HG03439 (cell line): ENCODE results near the gene ANKRD22.
"Not testable (repeated sequence)": the region's sequence is repeated elsewhere in the genome, so short reads cannot be mapped to it uniquely, and the experiment has no call there.

Experiments used
- ATAC-seq: cut with Tn5 transposase; IDR thresholded peaks from one replicate; pipeline ENCODE4 v1.9.1; 2021; ENCODE audit warnings: mild to moderate bottlenecking, moderate library complexity; ENCODE audit not compliant: unreplicated experiment

Gene ANKRD22

GRCh38 chr10:88851706-88852105 is at the start of gene ANKRD22:
ANKRD22 (minus strand) TSS chr10:88851844; CDS start chr10:88851607, 237 bp downstream.
- ATAC-seq: no peak

GRCh38 chr10:88899886-88900285 is 48.2 kb upstream of the ANKRD22 start:
- ATAC-seq: no peak

GRCh38 chr10:88898727-88899126 is 47.1 kb upstream of the ANKRD22 start:
- no peak for ATAC-seq

- no peak for ATAC-seq
These were observed 45.6 kb upstream of the ANKRD22 start for GRCh38 chr10:88896994-88897853.

GRCh38 chr10:88896372-88896993 is 44.8 kb upstream of the ANKRD22 start:
- no peak for ATAC-seq

- ATAC-seq: no peak
These were observed 43.6 kb upstream of the ANKRD22 start for GRCh38 chr10:88895250-88895649.

GRCh38 chr10:88893611-88894010 is 42.0 kb upstream of the ANKRD22 start:
- ATAC-seq: no peak

GRCh38 chr10:88892222-88892967 is 40.8 kb upstream of the ANKRD22 start:
- no peak for ATAC-seq

- ATAC-seq: no peak
These were observed 39.2 kb upstream of the ANKRD22 start for GRCh38 chr10:88890681-88891381.

- peak; percentile 58 for ATAC-seq
These were observed 38.1 kb upstream of the ANKRD22 start for GRCh38 chr10:88889559-88890337.

GRCh38 chr10:88888810-88889445 is 37.3 kb upstream of the ANKRD22 start:
- ATAC-seq: no peak

GRCh38 chr10:88886557-88886956 is 34.9 kb upstream of the ANKRD22 start:
- peak; percentile 44 for ATAC-seq

GRCh38 chr10:88883448-88883809 is 31.8 kb upstream of the ANKRD22 start:
- ATAC-seq: no peak

GRCh38 chr10:88882646-88883447 is 31.2 kb upstream of the ANKRD22 start:
- ATAC-seq: not testable (repeated sequence)

- ATAC-seq: no peak
These were observed 30.4 kb upstream of the ANKRD22 start for GRCh38 chr10:88881922-88882645.

- no peak for ATAC-seq
These were observed 29.7 kb upstream of the ANKRD22 start for GRCh38 chr10:88881320-88881719.

- peak; percentile 72 for ATAC-seq
These were observed 28.8 kb upstream of the ANKRD22 start for GRCh38 chr10:88880282-88881076.
